ENCODE data around the gene KIF18A.
"Not testable (repeated sequence)": the region's sequence is repeated elsewhere in the genome, so short reads cannot be mapped to it uniquely, and the experiment has no call there.

Gene KIF18A

GRCh38 chr11:28107750-28108618 lies at the start of gene KIF18A, which contains the start of gene METTL15:
TSS of gene KIF18A (minus strand) at chr11:28108156. CDS start at chr11:28097947, 10,209 bp downstream.
TSS of gene METTL15 (plus strand) at chr11:28108388. CDS start at chr11:28113335, 4,947 bp downstream.
- peak; percentile 98 for DNase-seq

- no peak for DNase-seq
Observed at GRCh38 chr11:28153586-28153985, 45.6 kb upstream of the KIF18A start.

GRCh38 chr11:28152743-28153142 lies 44.8 kb upstream of the KIF18A start:
- DNase-seq: no peak

- DNase-seq: no peak
Observed at GRCh38 chr11:28146123-28146751, 38.3 kb upstream of the KIF18A start.

GRCh38 chr11:28144808-28145207 lies 36.9 kb upstream of the KIF18A start:
- no peak for DNase-seq

- DNase-seq: no peak
Observed at GRCh38 chr11:28142724-28143123, 34.8 kb upstream of the KIF18A start.

GRCh38 chr11:28140689-28141455 lies 32.9 kb upstream of the KIF18A start:
- no peak for DNase-seq

- no peak for DNase-seq
Observed at GRCh38 chr11:28139841-28140415, 32.0 kb upstream of the KIF18A start.

- no peak for DNase-seq
Observed at GRCh38 chr11:28137832-28138231, 29.9 kb upstream of the KIF18A start.

GRCh38 chr11:28137366-28137765 lies 29.4 kb upstream of the KIF18A start:
- DNase-seq: no peak

- DNase-seq: not testable (repeated sequence)
Observed at GRCh38 chr11:28136157-28136556, 28.2 kb upstream of the KIF18A start.

GRCh38 chr11:28133146-28133545 lies 25.2 kb upstream of the KIF18A start:
- no peak for DNase-seq

- no peak for DNase-seq
Observed at GRCh38 chr11:28132548-28132947, 24.6 kb upstream of the KIF18A start.

- DNase-seq: no peak
Observed at GRCh38 chr11:28123151-28123581, 15.2 kb upstream of the KIF18A start.

- no peak for DNase-seq
Observed at GRCh38 chr11:28117712-28118111, 9.8 kb upstream of the KIF18A start.

GRCh38 chr11:28114731-28115130 lies 6.8 kb upstream of the KIF18A start:
- no peak for DNase-seq

- no peak for DNase-seq
Observed at GRCh38 chr11:28114116-28114515, 6.2 kb upstream of the KIF18A start.

GRCh38 chr11:28110821-28111200 lies 2.9 kb upstream of the KIF18A start:
- DNase-seq: peak; percentile 18

- peak; percentile 71 for DNase-seq
Observed at GRCh38 chr11:28110108-28110820, 2.3 kb upstream of the KIF18A start.

GRCh38 chr11:28108958-28109357 lies 1.0 kb upstream of the KIF18A start:
- no peak for DNase-seq

GRCh38 chr11:28107191-28107749 lies 686 bp downstream of the KIF18A start:
- peak; percentile 35 for DNase-seq
